ENCODE data around the gene CD2BP2. TPM values are rescaled to one million over a fixed set of nuclear protein-coding genes. Genes with fewer than 3 reads are reported as not detected.

Gene CD2BP2
- total and polyA plus RNA-seq, 2 of the 13 experiments (the other 11 are each of a cell fraction or from before 2014, with no cell fraction given), result 24.9 to 54.6 TPM

GRCh38 chr16:30335598-30336474 is 19.3 kb downstream of the CD2BP2 start (continued):
- TF ChIP-seq ZNF629 (CRISPR knock-in tag; conservative IDR thresholded peaks at IDR 0.05) (no peak), SMARCE1 (IDR thresholded peaks at IDR 0.05; ENCODE audit: borderline replicate concordance) (no peak), ZNF451 (CRISPR knock-in tag; IDR thresholded peaks at IDR 0.05) (no peak), SP140L (CRISPR knock-in tag; IDR thresholded peaks at IDR 0.05; ENCODE audit: borderline replicate concordance) (peak; percentile 78; the same call in 1 of the 2 replicates), IKZF5 (CRISPR knock-in tag; IDR thresholded peaks at IDR 0.05) (peak; percentile 71; the same call in 1 of the 2 replicates), ZNF670 (CRISPR knock-in tag; IDR thresholded peaks at IDR 0.05; ENCODE audit: borderline replicate concordance) (peak; percentile 12; the same call in 1 of the 2 replicates), HHEX (CRISPR knock-in tag; IDR thresholded peaks at IDR 0.05) (no peak), KMT2A (CRISPR knock-in tag; IDR thresholded peaks at IDR 0.05) (peak; percentile 46; the same call in 1 of the 2 replicates), ZNF768 (CRISPR knock-in tag; IDR thresholded peaks at IDR 0.05) (no peak), KLF12 (CRISPR knock-in tag; IDR thresholded peaks at IDR 0.05; ENCODE audit: borderline replicate concordance) (peak; percentile 90), NRL (CRISPR knock-in tag; IDR thresholded peaks at IDR 0.05; ENCODE audit: borderline replicate concordance) (peak; percentile 58; the same call in 1 of the 2 replicates), ZNF572 (CRISPR knock-in tag; IDR thresholded peaks at IDR 0.05) (no peak; the same call in 1 of the 2 replicates), MED1 (CRISPR knock-in tag; IDR thresholded peaks at IDR 0.05) (peak; percentile 89), TBX2 (CRISPR knock-in tag; IDR thresholded peaks at IDR 0.05; ENCODE audit: borderline replicate concordance) (peak; percentile 29; the same call in 1 of the 2 replicates), ASH2L (IDR thresholded peaks at IDR 0.05; ENCODE audit: insufficient read length, low read depth, low read length) (peak; percentile 52), ATF3 (CRISPR knock-in tag; IDR thresholded peaks at IDR 0.05) (no peak), ZFX (CRISPR knock-in tag; IDR thresholded peaks at IDR 0.05; ENCODE audit: low read depth) (peak; percentile 89), SETDB1 (CRISPR knock-in tag; IDR thresholded peaks at IDR 0.05; ENCODE audit: borderline replicate concordance) (no peak), ZNF605 (CRISPR knock-in tag; IDR thresholded peaks at IDR 0.05) (peak; percentile 83), SNRNP70 (IDR thresholded peaks at IDR 0.05; ENCODE audit: low read depth, low read length) (no peak), RFX5 (IDR thresholded peaks at IDR 0.05; ENCODE audit: low read depth, low read length) (no peak), BCL3 (CRISPR knock-in tag; IDR thresholded peaks at IDR 0.05) (no peak), MIER3 (CRISPR knock-in tag; IDR thresholded peaks at IDR 0.05; ENCODE audit: borderline replicate concordance) (peak; percentile 56; the same call in 1 of the 2 replicates), ZNF136 (CRISPR knock-in tag; IDR thresholded peaks at IDR 0.05; ENCODE audit: low read depth) (0 out of 2 replicates have a peak, but pooled peaks have one; percentile 74), XBP1 (CRISPR knock-in tag; IDR thresholded peaks at IDR 0.05) (0 out of 2 replicates have a peak, but pooled peaks have one; percentile 36), HIVEP1 (CRISPR knock-in tag; IDR thresholded peaks at IDR 0.05) (no peak), TRIM24 (CRISPR knock-in tag; IDR thresholded peaks at IDR 0.05) (no peak), ZNF207 (IDR thresholded peaks at IDR 0.05; ENCODE audit: borderline replicate concordance) (no peak), ZNF33B (CRISPR knock-in tag; IDR thresholded peaks at IDR 0.05) (peak; percentile 20; the same call in 1 of the 2 replicates)
